Muscle layer of colon (tissue), 2 donors: ENCODE data around the gene BNC2.

Experiments used
- H3K27ac ChIP-seq: one replicate; pipeline ENCODE4 v1.7.0; 2013; ENCODE audit warnings: low read depth, mild to moderate bottlenecking, low read length, moderate library complexity
- H3K27me3 ChIP-seq, 2 donors: one replicate each; pipeline ENCODE4 v1.7.0; 2013; ENCODE audit warnings: low read length in 2 of 2, mild to moderate bottlenecking in 2 of 2; ENCODE audit not compliant: insufficient read depth in 2 of 2, control insufficient read depth in 1 of 2
- H3K36me3 ChIP-seq: one replicate; pipeline ENCODE4 v1.7.0; 2013; ENCODE audit warnings: mild to moderate bottlenecking, low read length; ENCODE audit not compliant: insufficient read depth
- H3K4me1 ChIP-seq: one replicate; pipeline ENCODE4 v1.7.0; 2013; ENCODE audit warnings: mild to moderate bottlenecking, low read length; ENCODE audit not compliant: insufficient read depth
- H3K4me3 ChIP-seq, 2 donors: one replicate each; pipeline ENCODE4 v1.7.0; 2013; ENCODE audit warnings: low read length in 2 of 2, low read depth in 1 of 2, mild to moderate bottlenecking in 1 of 2, moderate library complexity in 1 of 2
- H3K9ac ChIP-seq: one replicate; pipeline ENCODE4 v1.7.0; 2013; ENCODE audit warnings: low read length
- H3K9me3 ChIP-seq: one replicate; pipeline ENCODE4 v1.7.0; 2013; ENCODE audit warnings: mild to moderate bottlenecking, low read length
- donor health status: abdominal sarcoma.
- donor health status: Adenocarcinoma of cecum.

Gene BNC2

DNA sequence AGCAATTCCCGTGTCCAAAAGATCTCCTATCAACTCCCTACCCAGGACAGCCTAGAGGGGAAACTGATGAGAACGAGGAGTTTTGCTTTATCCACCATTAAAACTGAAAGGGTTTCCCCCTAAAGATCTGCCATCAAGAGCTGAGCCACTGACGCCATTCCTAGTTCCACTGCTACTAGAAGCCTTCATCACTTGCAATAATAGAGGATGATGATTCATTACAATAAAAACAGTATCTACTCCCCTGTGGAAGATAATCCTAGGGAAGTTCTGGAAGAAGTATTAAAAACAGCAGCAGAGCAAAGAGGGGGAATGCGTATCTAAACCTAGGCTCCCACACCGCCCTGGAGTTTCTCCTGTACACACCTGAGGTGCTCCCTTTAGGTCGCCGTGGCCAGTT lies 394.5 kb downstream of the BNC2 start:
- Histone ChIP-seq H3K4me3 (no peak overlapping the region), H3K4me1 (no peaks in the 10 kb centered on the region), H3K36me3 (no peaks in the 10 kb centered on the region), H3K9me3 (no peaks in the 10 kb centered on the region), H3K27me3 (no peaks in the 10 kb centered on the region), H3K27ac (no peak overlapping the region), H3K9ac (no peak overlapping the region)

DNA sequence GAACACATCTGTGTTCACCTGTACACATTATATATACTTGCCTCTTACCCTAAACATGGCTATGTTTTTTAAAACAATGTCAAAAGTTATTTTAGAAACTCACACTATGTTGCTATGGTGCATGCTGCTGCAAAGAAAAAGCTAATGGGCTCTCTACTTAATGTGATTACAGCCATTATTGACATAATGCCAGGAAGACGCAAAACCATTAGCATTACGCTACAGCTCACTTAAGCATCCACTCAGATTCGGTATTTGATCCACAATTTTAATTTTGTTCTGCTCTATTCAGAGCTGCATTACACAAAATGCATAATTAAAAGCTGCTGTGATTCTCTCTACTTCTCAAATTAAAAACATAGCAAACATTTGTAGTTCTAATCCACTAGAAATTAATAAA lies 395.2 kb downstream of the BNC2 start:
- Histone ChIP-seq H3K36me3 (no peaks in the 10 kb centered on the region), H3K9me3 (no peaks in the 10 kb centered on the region), H3K4me3 (no peak overlapping the region), H3K9ac (no peak overlapping the region), H3K27me3 (no peaks in the 10 kb centered on the region), H3K27ac (no peak overlapping the region), H3K4me1 (no peaks in the 10 kb centered on the region)

DNA sequence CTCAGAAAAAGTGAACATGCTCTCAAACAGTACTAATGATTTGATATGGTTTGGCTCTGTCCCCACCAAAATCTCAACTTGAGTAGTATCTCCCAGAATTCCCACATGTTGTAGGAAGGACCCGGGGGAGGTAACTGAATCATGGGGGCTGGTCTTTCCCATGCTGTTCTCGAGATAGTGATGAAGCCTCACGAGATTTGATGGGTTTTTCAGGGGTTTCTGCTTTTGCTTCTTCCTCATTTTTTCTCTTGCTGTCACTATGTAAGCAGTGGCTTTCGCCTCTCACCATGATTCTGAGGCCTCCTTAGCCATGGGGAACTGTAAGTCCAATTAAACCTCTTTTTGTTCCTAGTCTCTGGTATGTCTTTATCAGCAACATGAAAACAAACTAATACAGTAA lies 401.3 kb downstream of the BNC2 start:
- Histone ChIP-seq H3K27me3 (no peaks in the 10 kb centered on the region), H3K9ac (no peak overlapping the region), H3K36me3 (no peaks in the 10 kb centered on the region), H3K9me3 (no peaks in the 10 kb centered on the region), H3K27ac (no peak overlapping the region), H3K4me3 (no peak overlapping the region), H3K4me1 (no peaks in the 10 kb centered on the region)

DNA sequence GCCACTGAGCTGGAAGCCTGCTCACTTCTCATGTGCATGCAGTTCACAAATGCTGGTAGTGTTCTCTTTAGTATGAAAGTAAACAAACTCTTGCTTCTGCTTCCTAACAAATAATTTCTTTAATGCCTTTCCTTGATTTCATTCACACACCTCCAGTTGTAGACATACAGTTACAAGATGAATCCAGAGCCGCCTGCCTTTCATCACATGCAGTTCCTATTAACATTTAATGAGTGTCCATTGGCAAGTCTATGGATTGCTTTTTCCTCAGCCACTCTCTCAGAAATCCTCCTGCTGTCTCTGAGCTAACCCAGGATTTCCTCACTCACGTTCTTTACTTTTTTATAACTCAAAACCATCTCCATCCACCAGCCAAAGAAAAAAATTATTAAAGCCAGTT lies 408.6 kb downstream of the BNC2 start:
- H3K27me3 ChIP-seq = no peaks in the 10 kb centered on the region
- H3K9me3 ChIP-seq = no peaks in the 10 kb centered on the region
- H3K4me3 ChIP-seq = no peak overlapping the region
- H3K36me3 ChIP-seq = no peaks in the 10 kb centered on the region
- H3K4me1 ChIP-seq = peaks cover 48% of the 10 kb centered on the region
- H3K27ac ChIP-seq = no peak overlapping the region
- H3K9ac ChIP-seq = no peak overlapping the region

DNA sequence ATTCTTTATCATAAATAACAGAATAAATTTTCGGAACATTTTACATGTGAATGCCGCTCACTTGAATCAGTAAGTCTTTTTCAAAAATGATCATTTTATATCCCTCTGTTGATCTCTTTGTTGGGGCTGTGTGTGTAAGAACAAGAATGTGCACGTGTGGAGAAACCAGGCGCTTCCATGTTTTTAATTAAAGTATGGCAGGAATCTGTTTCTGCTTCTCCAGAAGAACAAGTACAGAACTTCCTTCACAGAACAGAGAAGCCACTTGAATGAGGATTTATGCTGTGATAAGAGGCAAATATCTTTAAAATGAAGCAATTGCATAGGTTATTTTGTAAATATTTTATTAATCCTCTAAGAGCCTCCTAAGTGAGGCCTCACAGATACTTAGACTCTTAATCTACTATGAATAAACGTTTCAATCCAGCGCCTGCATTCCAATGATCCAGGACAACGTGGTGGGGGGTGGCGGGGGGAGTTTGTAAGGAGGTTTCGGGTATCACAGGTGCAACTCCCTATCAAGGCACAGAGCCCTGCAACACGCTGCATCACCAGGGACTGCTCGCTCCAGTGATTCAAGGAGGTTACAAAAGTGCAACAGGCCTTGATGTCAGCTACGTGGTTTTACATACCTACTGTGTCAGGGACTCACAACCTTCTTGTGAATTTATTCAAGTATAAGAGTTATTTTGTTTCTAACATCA lies 409.2 kb downstream of the BNC2 start:
- H3K4me1 ChIP-seq = peaks cover 48% of the 10 kb centered on the region
- no peak overlapping the region for H3K9ac ChIP-seq
- H3K36me3 ChIP-seq = no peaks in the 10 kb centered on the region
- H3K27me3 ChIP-seq = no peaks in the 10 kb centered on the region
- H3K27ac ChIP-seq = no peak overlapping the region
- no peak overlapping the region for H3K4me3 ChIP-seq
- no peaks in the 10 kb centered on the region for H3K9me3 ChIP-seq

DNA sequence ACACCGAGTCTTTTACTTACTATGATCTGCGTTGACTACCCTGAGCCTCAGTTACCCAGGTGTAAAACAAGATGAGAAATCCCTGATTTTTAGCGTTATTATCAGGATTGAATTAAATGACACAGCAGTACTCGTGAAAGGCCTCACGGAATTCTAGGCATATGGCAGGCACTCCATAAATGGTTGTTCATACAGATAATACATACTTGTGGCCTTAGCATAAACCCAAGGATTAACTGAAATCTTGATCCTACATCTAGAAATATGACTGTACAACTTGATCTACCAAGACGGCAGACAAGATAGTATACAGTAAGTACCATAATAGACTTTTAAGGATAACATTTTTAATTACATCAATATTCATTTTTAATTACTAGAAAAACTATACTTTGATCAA lies 409.8 kb downstream of the BNC2 start:
- Histone ChIP-seq H3K4me3 (no peak overlapping the region), H3K9me3 (no peaks in the 10 kb centered on the region), H3K27me3 (no peaks in the 10 kb centered on the region), H3K27ac (no peak overlapping the region), H3K36me3 (no peaks in the 10 kb centered on the region), H3K9ac (no peak overlapping the region), H3K4me1 (peaks cover 48% of the 10 kb centered on the region)

DNA sequence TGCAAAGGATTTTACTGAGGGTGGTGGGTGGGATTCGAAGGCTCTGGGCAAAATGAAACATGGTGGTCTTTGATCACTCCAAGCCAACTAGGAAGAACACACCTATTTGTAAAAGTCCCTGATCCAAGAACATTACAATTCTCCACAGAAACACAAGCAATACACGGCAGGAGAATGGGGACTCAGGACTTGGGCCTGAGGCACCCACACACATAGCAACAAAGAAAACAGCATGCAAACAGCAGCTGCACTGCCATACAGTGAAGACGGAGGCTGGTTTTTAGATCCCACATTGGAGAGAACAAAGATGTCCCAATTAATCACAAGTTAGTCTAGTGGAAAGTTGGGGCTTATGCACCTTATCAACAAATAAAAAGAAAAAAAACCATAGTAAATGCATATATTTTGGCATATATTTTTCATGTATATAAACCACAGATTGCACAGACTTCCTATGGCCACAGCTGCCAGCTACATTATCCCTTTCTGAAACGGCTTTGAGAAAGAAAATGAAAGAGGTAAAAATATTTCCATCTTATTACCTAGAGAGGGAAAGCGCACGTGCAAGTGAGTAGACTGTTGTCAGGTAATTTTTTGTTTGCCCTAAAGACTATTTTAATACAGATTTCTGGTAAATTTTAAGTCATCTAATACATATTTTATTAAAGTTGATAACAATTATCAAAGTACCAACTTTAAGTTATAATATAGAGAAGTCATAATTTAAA lies 410.9 kb downstream of the BNC2 start:
- Histone ChIP-seq H3K4me3 (no peak overlapping the region), H3K9ac (no peak overlapping the region)

DNA sequence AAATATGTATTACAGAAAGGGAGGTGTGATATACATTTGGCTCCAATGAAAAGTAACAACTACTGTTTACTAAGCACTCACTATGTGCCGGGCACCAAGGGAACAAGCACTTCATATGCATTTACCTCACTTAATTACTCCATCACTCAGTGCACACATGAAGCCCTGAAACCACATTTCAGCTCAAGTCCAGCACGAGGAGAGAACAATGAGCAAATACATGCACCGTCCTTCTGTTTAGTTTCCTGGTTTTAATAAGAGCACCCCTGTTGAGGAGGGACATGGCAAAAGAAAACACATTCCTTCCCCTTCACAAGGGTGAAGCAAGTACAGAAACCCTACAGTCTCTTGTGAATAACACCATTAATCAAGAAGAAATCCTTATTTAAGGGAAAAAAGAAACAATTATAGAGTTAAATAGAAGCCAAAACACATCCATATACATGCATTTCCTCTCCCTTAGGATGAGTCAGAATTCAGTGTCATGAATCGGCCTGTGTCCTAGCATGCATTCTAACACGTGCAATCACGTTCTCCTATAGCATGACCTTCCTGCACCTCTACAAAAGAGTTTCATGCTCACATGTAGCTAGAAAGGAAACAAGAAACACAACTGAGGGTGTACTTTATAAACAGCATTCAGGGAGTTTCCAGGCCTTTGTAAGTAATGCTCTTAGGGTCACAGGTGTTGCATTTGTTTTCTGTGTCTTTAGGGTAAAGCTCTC lies 411.6 kb downstream of the BNC2 start:
- Histone ChIP-seq H3K9ac (no peak overlapping the region), H3K9me3 (no peaks in the 10 kb centered on the region), H3K27me3 (no peaks in the 10 kb centered on the region), H3K27ac (no peak overlapping the region), H3K36me3 (no peaks in the 10 kb centered on the region), H3K4me1 (peaks cover 48% of the 10 kb centered on the region), H3K4me3 (no peak overlapping the region)

More for the DNA sequence above, 410.9 kb downstream of the BNC2 start:
- Histone ChIP-seq H3K36me3 (no peaks in the 10 kb centered on the region), H3K4me1 (peaks cover 48% of the 10 kb centered on the region), H3K9me3 (no peaks in the 10 kb centered on the region), H3K27ac (no peak overlapping the region), H3K27me3 (no peaks in the 10 kb centered on the region)

DNA sequence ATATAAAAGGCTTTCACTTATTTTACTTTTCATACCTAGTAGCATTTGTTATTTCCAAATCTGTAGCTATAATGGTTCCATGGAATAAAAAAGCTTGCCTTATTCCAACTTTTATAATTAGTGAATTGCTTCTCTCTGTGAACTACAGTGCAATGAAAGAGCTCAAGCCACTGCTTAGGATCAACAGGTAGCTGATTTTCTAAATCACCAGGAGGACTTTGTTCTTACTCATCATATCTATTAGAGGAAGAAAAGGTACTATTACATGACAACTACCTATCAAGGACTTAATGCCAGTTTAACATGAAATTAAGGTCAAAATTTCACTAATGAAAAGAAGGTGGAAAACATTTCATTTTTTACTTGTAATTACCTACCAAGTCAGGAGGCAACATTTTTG lies 414.6 kb downstream of the BNC2 start:
- Histone ChIP-seq H3K9ac (no peak overlapping the region), H3K4me1 (peaks cover 34% of the 10 kb centered on the region), H3K4me3 (no peak overlapping the region), H3K36me3 (no peaks in the 10 kb centered on the region), H3K9me3 (no peaks in the 10 kb centered on the region), H3K27ac (no peak overlapping the region), H3K27me3 (no peaks in the 10 kb centered on the region)

DNA sequence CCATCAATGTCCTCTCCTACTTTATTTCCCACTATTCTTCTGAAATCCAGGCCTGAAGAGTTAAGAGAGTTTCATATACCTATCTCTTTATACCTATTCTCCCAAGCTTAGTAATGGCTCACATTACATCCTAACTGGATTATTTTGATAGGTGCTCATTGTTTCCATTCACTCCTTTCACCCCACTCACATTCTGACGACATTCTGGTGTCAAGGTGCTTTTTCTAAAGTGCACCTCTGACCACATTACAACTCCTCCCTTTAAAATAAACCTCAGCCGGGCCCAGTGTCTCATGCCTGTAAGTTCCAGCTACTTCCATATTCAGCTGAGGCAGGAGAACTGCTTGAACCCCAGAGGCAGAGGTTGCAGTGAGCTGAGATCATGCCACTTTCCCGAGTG lies 417.1 kb downstream of the BNC2 start:
- Histone ChIP-seq H3K36me3 (no peaks in the 10 kb centered on the region), H3K9ac (no peak overlapping the region), H3K4me1 (peaks cover 34% of the 10 kb centered on the region), H3K4me3 (no peak overlapping the region), H3K9me3 (no peaks in the 10 kb centered on the region), H3K27me3 (no peaks in the 10 kb centered on the region), H3K27ac (no peak overlapping the region)

DNA sequence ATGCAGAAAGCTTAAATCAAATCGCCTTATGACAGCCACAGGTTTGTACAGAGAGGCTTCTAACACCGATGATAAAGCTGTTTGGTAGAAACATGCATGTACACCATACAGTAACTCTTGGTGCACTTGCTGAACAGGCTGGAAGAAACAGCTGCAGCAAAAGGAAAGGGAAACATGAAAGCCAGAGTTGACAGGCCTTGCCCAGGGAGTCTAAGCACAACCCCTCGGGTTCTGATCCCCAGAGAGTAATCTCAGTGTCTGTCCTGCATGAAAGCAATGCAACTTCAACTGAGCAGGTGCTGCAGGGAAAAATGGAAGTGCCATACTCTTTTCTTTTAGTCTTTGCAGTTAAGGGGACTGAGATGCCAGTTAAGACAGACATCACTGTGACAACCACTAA lies 419.9 kb downstream of the BNC2 start:
- Histone ChIP-seq H3K4me1 (peaks cover 32% of the 10 kb centered on the region), H3K27me3 (no peaks in the 10 kb centered on the region), H3K9ac (no peak overlapping the region), H3K27ac (no peak overlapping the region), H3K36me3 (no peaks in the 10 kb centered on the region), H3K9me3 (no peaks in the 10 kb centered on the region), H3K4me3 (no peak overlapping the region)
